PC-3 (cell line): Measurements from ENCODE around the gene AGPAT3.

Experiments
- EZH2phosphoT487 ChIP-seq: fragments of 300-600 bp; sonication (generic); IDR thresholded peaks from 2 replicates; pipeline ENCODE4 v1.6.1; 2018; ENCODE audit warnings: mild to moderate bottlenecking, antibody characterized with exemption, low read length, borderline replicate concordance
- TF ChIP-seq, protein P1 (sequence below): fragments of 300-600 bp; sonication (generic); conservative IDR thresholded peaks from 2 replicates; pipeline ENCODE4 v1.5.1; 2017; ENCODE audit warnings: antibody characterized with exemption, low read depth, mild to moderate bottlenecking, low read length

DNA sequence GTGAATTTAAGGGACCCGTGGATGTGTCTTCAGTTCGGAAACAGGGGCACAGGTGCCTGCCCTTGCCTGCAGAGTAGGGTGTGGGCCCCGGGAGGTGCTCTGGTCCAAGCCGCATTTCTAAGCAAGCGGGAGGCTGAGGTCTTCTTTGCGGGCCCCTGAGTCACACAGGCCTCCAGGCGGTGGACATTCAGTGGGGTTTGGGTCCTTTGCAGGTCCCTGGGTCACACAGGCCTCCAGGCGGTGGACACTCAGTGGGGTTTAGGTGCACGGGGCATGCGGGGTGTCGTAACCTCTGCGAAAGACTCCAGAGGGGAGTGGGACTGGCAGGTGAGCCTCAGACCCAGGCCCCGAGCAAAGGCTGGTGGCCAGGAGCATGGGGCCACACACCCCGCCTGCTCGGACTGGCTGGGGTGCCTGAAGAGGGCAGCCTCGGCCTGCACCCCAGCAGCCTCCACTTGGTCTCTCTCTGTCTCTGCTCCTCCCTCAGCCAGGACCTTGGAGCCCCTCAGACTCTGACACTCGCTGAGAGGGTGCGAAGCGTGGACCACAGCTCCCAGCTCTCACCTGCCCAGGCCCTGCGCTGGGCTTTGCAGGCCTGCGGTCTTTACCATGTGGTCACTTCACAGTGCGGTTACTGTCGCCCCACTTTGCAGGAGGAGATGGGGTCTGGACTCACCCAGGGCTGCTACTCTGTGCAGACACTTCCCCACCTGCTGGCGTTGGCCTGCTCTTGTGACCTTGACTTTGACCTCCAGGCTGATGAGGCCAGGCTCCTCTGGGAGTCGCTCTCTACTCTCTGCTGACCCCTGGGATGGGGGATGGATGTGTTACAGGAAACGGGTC lies 6.0 kb upstream of the AGPAT3 start:
- TF ChIP-seq, protein P1, sequence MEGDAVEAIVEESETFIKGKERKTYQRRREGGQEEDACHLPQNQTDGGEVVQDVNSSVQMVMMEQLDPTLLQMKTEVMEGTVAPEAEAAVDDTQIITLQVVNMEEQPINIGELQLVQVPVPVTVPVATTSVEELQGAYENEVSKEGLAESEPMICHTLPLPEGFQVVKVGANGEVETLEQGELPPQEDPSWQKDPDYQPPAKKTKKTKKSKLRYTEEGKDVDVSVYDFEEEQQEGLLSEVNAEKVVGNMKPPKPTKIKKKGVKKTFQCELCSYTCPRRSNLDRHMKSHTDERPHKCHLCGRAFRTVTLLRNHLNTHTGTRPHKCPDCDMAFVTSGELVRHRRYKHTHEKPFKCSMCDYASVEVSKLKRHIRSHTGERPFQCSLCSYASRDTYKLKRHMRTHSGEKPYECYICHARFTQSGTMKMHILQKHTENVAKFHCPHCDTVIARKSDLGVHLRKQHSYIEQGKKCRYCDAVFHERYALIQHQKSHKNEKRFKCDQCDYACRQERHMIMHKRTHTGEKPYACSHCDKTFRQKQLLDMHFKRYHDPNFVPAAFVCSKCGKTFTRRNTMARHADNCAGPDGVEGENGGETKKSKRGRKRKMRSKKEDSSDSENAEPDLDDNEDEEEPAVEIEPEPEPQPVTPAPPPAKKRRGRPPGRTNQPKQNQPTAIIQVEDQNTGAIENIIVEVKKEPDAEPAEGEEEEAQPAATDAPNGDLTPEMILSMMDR = no peak
- TF ChIP-seq EZH2phosphoT487 = no peak
